GDM1 (cell line): ENCODE results near the gene MOGAT2.

Experiments used
- DNase-seq: peaks from one replicate; lab custom pipeline; 2025; lab: John Stamatoyannopoulos, UW

Gene MOGAT2

GRCh38 chr11:75780888-75781287 lies 63.2 kb downstream of the MOGAT2 start:
- DNase-seq = no peak

DNA sequence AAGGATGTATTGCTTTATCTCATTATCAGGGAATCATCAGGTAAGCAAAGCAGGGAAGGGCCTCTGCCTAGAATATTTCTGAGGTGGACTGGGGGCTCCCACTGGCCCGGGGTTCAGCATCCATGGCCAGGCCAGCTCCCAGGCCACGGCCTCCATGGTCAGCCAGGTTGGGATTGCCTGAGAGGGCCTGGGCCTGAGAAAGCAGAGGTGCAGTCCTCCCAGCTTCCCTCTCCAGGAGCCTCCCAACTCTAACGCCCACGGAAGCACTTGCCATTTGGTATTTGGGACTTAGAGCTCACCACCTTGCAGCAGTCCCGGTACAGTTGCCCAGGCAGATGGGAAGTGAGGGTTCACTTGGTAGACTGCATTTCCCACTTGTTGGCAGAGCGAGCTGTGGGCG lies 63.7 kb downstream of the MOGAT2 start:
- no peak for DNase-seq

DNA sequence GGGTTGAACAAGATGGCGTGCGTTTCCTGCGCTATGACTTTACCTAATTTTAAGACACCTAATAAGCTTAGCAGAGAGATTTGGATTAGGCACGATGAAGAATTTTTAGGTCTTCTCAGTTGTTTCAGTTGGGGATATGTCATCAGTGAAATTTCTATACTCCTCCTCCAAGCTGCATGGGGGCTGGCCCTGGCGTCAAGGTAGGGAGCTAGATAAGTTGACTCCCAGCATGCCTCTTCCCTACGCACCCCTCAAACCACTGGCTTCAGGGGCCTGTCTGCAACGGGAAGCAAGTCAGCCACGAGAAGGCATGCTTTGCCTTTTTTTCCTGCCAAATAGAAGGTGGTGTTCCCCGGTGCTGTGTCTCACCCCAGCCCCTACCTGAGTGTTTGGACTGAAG lies 64.2 kb downstream of the MOGAT2 start:
- no peak for DNase-seq
